ENCODE results near the gene NDUFS4. TPM values are rescaled to one million over a fixed set of nuclear protein-coding genes. Genes with fewer than 3 reads are reported as not detected.
"Not testable (repeated sequence)": the region's sequence is repeated elsewhere in the genome, so short reads cannot be mapped to it uniquely, and the experiment has no call there.

NDUFS4 gene
- total RNA-seq, 6 donors from 2014 or later, result 19.9 to 68.5 (median 51.5) TPM

GRCh38 chr5:53541859-53542258, 18.6 kb upstream of the NDUFS4 start:
- 93% methylated on average over 2 of the region's 2 CpGs for WGBS, 2 donors
- ATAC-seq (ENCODE audit: low FRiP score in 2 of 2) (no peak), DNase-seq (no peak)
- Histone ChIP-seq H3K4me1 (no peaks in the 10 kb centered on the region), H3K36me3 (no peaks in the 10 kb centered on the region), H3K4me3 (no peak overlapping the region), H3K9me3 (no peaks in the 10 kb centered on the region), H3K27ac (no peak overlapping the region), H3K27me3 (no peaks in the 10 kb centered on the region)
- no peak for TF ChIP-seq POLR2A (IDR thresholded peaks at IDR 0.05)
- no peak for TF ChIP-seq EP300 (IDR thresholded peaks at IDR 0.05)
- TF ChIP-seq POLR2AphosphoS5 (IDR thresholded peaks at IDR 0.05), result no peak
- no peak for TF ChIP-seq CTCF (IDR thresholded peaks at IDR 0.05)

- TF ChIP-seq POLR2A (IDR thresholded peaks at IDR 0.05) (no peak), CTCF (IDR thresholded peaks at IDR 0.05) (no peak), EP300 (IDR thresholded peaks at IDR 0.05) (no peak), POLR2AphosphoS5 (IDR thresholded peaks at IDR 0.05) (no peak)
- Histone ChIP-seq H3K9me3 (no peaks in the 10 kb centered on the region), H3K4me1 (no peaks in the 10 kb centered on the region), H3K27ac (no peak overlapping the region), H3K27me3 (no peaks in the 10 kb centered on the region), H3K4me3 (no peak overlapping the region), H3K36me3 (no peaks in the 10 kb centered on the region)
- DNase-seq (no peak), ATAC-seq (ENCODE audit: low FRiP score in 2 of 2) (no peak)
- 47 to 48% methylated on average over 2 of the region's 2 CpGs for WGBS, 2 donors
Observed at GRCh38 chr5:53542926-53543325, 17.5 kb upstream of the NDUFS4 start.

GRCh38 chr5:53543401-53543800, 17.0 kb upstream of the NDUFS4 start:
- no peak overlapping the region for H3K27ac ChIP-seq
- ATAC-seq (ENCODE audit: low FRiP score in 2 of 2), result no peak
- WGBS, 2 donors, result 73 to 74% methylated on average over 2 of the region's 2 CpGs

GRCh38 chr5:53545744-53546143, 14.7 kb upstream of the NDUFS4 start:
- Histone ChIP-seq H3K4me3 (no peak overlapping the region), H3K4me1 (no peaks in the 10 kb centered on the region), H3K9me3 (no peaks in the 10 kb centered on the region), H3K27ac (no peak overlapping the region), H3K36me3 (no peaks in the 10 kb centered on the region), H3K27me3 (no peaks in the 10 kb centered on the region)
- TF ChIP-seq EP300 (IDR thresholded peaks at IDR 0.05) (no peak), POLR2A (IDR thresholded peaks at IDR 0.05) (no peak), CTCF (IDR thresholded peaks at IDR 0.05) (no peak), POLR2AphosphoS5 (IDR thresholded peaks at IDR 0.05) (no peak)
- 31 to 41% methylated on average over 2 of the region's 2 CpGs for WGBS, 2 donors
- ATAC-seq (ENCODE audit: low FRiP score in 2 of 2), result no peak
- DNase-seq, result no peak

More at GRCh38 chr5:53543401-53543800, 17.0 kb upstream of the NDUFS4 start:
- H3K36me3 ChIP-seq, result no peaks in the 10 kb centered on the region
- TF ChIP-seq POLR2A (IDR thresholded peaks at IDR 0.05) (no peak), CTCF (IDR thresholded peaks at IDR 0.05) (no peak), POLR2AphosphoS5 (IDR thresholded peaks at IDR 0.05) (no peak), EP300 (IDR thresholded peaks at IDR 0.05) (no peak)
- no peak for DNase-seq
- H3K4me3 ChIP-seq, result no peak overlapping the region
- H3K4me1 ChIP-seq, result no peaks in the 10 kb centered on the region
- no peaks in the 10 kb centered on the region for H3K9me3 ChIP-seq
- H3K27me3 ChIP-seq, result no peaks in the 10 kb centered on the region

GRCh38 chr5:53547226-53547625, 13.2 kb upstream of the NDUFS4 start:
- Histone ChIP-seq H3K27me3 (no peaks in the 10 kb centered on the region), H3K4me3 (no peak overlapping the region), H3K4me1 (no peaks in the 10 kb centered on the region), H3K9me3 (no peaks in the 10 kb centered on the region), H3K27ac (no peak overlapping the region), H3K36me3 (no peaks in the 10 kb centered on the region)
- DNase-seq (no peak), ATAC-seq (ENCODE audit: low FRiP score in 2 of 2) (no peak)
- no peak for TF ChIP-seq CTCF (IDR thresholded peaks at IDR 0.05)
- TF ChIP-seq POLR2AphosphoS5 (IDR thresholded peaks at IDR 0.05), result no peak
- no peak for TF ChIP-seq EP300 (IDR thresholded peaks at IDR 0.05)
- TF ChIP-seq POLR2A (IDR thresholded peaks at IDR 0.05), result no peak
- 89 to 94% methylated on average over 4 of the region's 4 CpGs for WGBS, 2 donors

GRCh38 chr5:53548501-53548900, 11.9 kb upstream of the NDUFS4 start:
- not testable (repeated sequence) for ATAC-seq (ENCODE audit: low FRiP score in 2 of 2); H3K9me3 ChIP-seq; H3K4me3 ChIP-seq; H3K27me3 ChIP-seq; H3K27ac ChIP-seq; H3K4me1 ChIP-seq; H3K36me3 ChIP-seq
- DNase-seq, result peak in 1 of 2 donors; percentile 1
- 88 to 92% methylated on average over 7 of the region's 7 CpGs for WGBS, 2 donors

Measured in upper lobe of left lung (tissue), 6 donors.